CD14-positive monocyte (primary cell): ENCODE data around the gene GMEB2. TPM values are rescaled to one million over a fixed set of nuclear protein-coding genes. Genes with fewer than 3 reads are reported as not detected.

Experiments used
- DNase-seq, 3 donors: peaks; one replicate each; pipeline ENCODE4 v3.0.0-alpha.2; 2011 to 2022
- H2AFZ ChIP-seq: 2 replicates; pipeline ENCODE4 v1.6.0; 2012; ENCODE audit warnings: mild to moderate bottlenecking, low read depth, low read length, inconsistent platforms; ENCODE audit not compliant: insufficient read depth, poor library complexity, severe bottlenecking
- H3K27ac ChIP-seq, 2 donors: 1 replicate in 1 of 2; 2 replicates in 1 of 2; pipeline ENCODE4 v1.5.1; 2012 to 2013; ENCODE audit warnings: low read length in 2 of 2, control low read depth in 1 of 2, inconsistent platforms in 1 of 2, low read depth in 1 of 2, mild to moderate bottlenecking in 1 of 2
- H3K27me3 ChIP-seq, 2 donors: one replicate each; pipeline versions ENCODE4 v1.6.0 to v1.6.1; 2011 to 2013; ENCODE audit warnings: low read length in 2 of 2; ENCODE audit not compliant: control insufficient read depth in 2 of 2, insufficient read depth in 2 of 2
- H3K36me3 ChIP-seq, 2 donors: replicated peaks in 1 of 2; 1 replicate in 1 of 2; 2 replicates in 1 of 2; pipeline versions ENCODE4 v1.5.1 to v1.6.1; 2012 to 2013; ENCODE audit warnings: low read length in 2 of 2, control low read depth in 1 of 2, inconsistent platforms in 1 of 2, mild to moderate bottlenecking in 1 of 2; ENCODE audit not compliant: insufficient read depth in 2 of 2, control insufficient read depth in 1 of 2
- H3K4me1 ChIP-seq, 2 donors: 1 replicate in 1 of 2; 2 replicates in 1 of 2; pipeline versions ENCODE4 v1.5.1 to v1.6.1; 2012 to 2013; ENCODE audit warnings: low read length in 2 of 2, control low read depth in 1 of 2, inconsistent platforms in 1 of 2, mild to moderate bottlenecking in 1 of 2, moderate library complexity in 1 of 2; ENCODE audit not compliant: insufficient read depth in 2 of 2, control insufficient read depth in 1 of 2
- H3K4me2 ChIP-seq: replicated peaks from 2 replicates; pipeline ENCODE3; 2012; ENCODE audit warnings: low read length, moderate library complexity, mild to moderate bottlenecking; ENCODE audit not compliant: poor library complexity, severe bottlenecking; ENCODE audit errors: extremely low read depth
- H3K4me3 ChIP-seq, 3 experiments: fragments of 200-600 bp in 1 of 3; sonication (generic) in 1 of 3; replicated peaks in 1 of 3; 1 replicate in 2 of 3; 2 replicates in 1 of 3; pipeline ENCODE4 v1.5.1; 2011 to 2013; ENCODE audit warnings: low read length in 3 of 3, mild to moderate bottlenecking in 3 of 3, control low read depth in 2 of 3, low read depth in 2 of 3, inconsistent platforms in 1 of 3, moderate library complexity in 1 of 3
- H3K79me2 ChIP-seq: 2 replicates; pipeline ENCODE4 v1.6.0; 2012; ENCODE audit warnings: mild to moderate bottlenecking, control low read depth, inconsistent platforms, low read length, moderate library complexity; ENCODE audit not compliant: insufficient read depth
- H3K9ac ChIP-seq: 2 replicates; pipeline ENCODE4 v1.6.0; 2017; ENCODE audit warnings: low read length, mild to moderate bottlenecking; ENCODE audit not compliant: insufficient read depth, poor library complexity, severe bottlenecking
- H3K9me3 ChIP-seq, 2 donors: replicated peaks in 1 of 2; 1 replicate in 1 of 2; 2 replicates in 1 of 2; pipeline versions ENCODE4 v1.5.1 to v1.6.1; 2012 to 2013; ENCODE audit warnings: low read length in 2 of 2, control low read depth in 1 of 2; ENCODE audit not compliant: control insufficient read depth in 1 of 2, insufficient read depth in 1 of 2
- H4K20me1 ChIP-seq: 2 replicates; pipeline ENCODE4 v1.6.0; 2012; ENCODE audit warnings: mild to moderate bottlenecking, low read length, control low read depth, moderate library complexity; ENCODE audit not compliant: insufficient read depth
- H3K27ac Mint-ChIP-seq, 7 donors: one replicate each; pipeline ENCODE4 v1.8.0; 2020; ENCODE audit warnings: mild to moderate bottlenecking in 7 of 7, mixed read lengths in 7 of 7, moderate library complexity in 6 of 7, inconsistent platforms in 2 of 7
- H3K27me3 Mint-ChIP-seq, 3 donors: one replicate each; pipeline ENCODE4 v1.8.0; 2021 to 2022; ENCODE audit warnings: low read depth in 3 of 3, mild to moderate bottlenecking in 3 of 3, mixed read lengths in 3 of 3, moderate library complexity in 3 of 3, inconsistent platforms in 1 of 3
- H3K36me3 Mint-ChIP-seq, 2 donors: one replicate each; pipeline ENCODE4 v1.8.0; 2020; ENCODE audit warnings: mixed read lengths in 2 of 2, inconsistent platforms in 1 of 2, mild to moderate bottlenecking in 1 of 2
- H3K4me1 Mint-ChIP-seq: one replicate; pipeline ENCODE4 v1.8.0; 2020; ENCODE audit warnings: mild to moderate bottlenecking, mixed read lengths
- H3K4me3 Mint-ChIP-seq, 2 donors: one replicate each; pipeline ENCODE4 v1.8.0; 2020; ENCODE audit warnings: mild to moderate bottlenecking in 2 of 2, mixed read lengths in 2 of 2, moderate library complexity in 1 of 2
- H3K9me3 Mint-ChIP-seq, 7 donors: one replicate each; pipeline ENCODE4 v1.8.0; 2020 to 2022; ENCODE audit warnings: mixed read lengths in 7 of 7, mild to moderate bottlenecking in 6 of 7, moderate library complexity in 6 of 7, inconsistent platforms in 2 of 7
- WGBS: methylation state at CpG from one replicate; pipeline ENCODE4 v1.1.5; 2013; ENCODE audit warnings: missing lambda C conversion rate; ENCODE audit not compliant: insufficient coverage; 5-methylcytosine and 5-hydroxymethylcytosine counted together
- intact Hi-C, 2 donors: fragments of 100-400 bp; cut with micrococcal nuclease; formaldehyde crosslinking; loops; one replicate each; pipeline versions ENCODE4 v1.15.0 to v1.15.1; 2023
- polyA plus RNA-seq, 3 donors: library from polyadenylated mRNA; depleted of rRNA in 1 of 3; unstranded in 2 of 3; stranded (reverse) in 1 of 3; fragments of 300-500 nt in 2 of 3; fragments of >200 nt in 1 of 3; fragmentation: Illumina TruSeq in 2 of 3; gene quantifications; 1 replicate in 2 of 3; 2 replicates in 1 of 3; pipeline ENCODE4 v1.2.3, GENCODE V29; 2012 to 2021
- TF ChIP-seq, protein P1 (sequence below): fragments of 200-600 bp; IDR thresholded peaks from one replicate; pipeline ENCODE4 v1.8.0; 2022; ENCODE audit warnings: antibody characterized with exemption, mild to moderate bottlenecking

Gene GMEB2
- polyA plus RNA-seq, 3 donors = 2.7 to 11.7 (median 3.8) TPM

DNA sequence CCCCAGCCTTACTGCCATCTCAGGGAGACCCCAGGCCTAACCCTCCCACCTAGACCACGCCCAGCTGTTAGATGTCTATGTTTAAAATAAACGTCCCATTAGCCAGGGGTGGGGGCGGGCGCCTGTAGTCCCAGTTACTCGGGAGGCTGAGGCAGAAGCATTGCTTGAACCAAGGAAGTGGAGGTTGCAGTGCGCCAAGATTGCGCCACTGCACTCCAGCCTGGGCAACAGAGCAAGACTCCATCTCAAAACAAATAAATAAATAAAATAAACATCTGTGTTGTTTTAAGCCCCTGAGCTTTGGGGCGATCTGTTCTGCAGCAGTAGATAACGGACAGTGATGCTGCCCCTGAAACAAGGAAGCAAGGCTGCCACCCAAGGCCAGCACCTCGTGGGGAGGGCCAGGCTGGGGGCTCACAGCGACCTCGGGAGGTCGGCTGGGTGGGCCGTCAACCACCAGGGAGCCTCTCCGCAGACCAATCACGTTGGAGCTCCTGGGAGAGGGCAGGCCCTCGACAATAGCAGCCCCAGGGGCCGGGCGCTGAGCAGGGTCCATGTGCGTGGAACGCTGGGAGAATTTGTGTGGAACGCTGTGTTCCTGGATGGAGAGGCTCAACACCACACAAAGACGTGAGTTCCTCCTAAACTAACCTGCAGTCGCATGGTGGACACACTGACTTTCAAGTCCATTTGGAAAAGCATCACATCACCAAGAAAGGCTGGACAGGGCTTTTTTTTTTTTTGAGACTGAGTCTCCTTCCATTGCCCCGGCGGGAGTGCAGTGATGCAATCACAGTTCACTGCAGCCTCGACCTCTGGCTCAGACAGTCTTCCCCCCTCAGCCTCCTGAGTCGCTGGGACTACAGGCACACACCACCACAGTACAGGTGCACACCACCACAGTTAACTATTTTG lies 51.8 kb downstream of the GMEB2 start:
- Histone ChIP-seq H3K4me1 (peaks cover 22 to 32% of the 10 kb centered on the region in 2 donors), H3K4me2 (peak overlapping the region; percentile 75), H3K4me3 (peak overlapping the region in 1 of 3 experiments; percentile 93), H3K9ac (peak overlapping the region; percentile 62), H3K9me3 (no peaks in the 10 kb centered on the region), H3K79me2 (peaks cover 7% of the 10 kb centered on the region), H3K36me3 (peaks cover 7 to 13% of the 10 kb centered on the region in 2 donors), H3K27me3 (peaks cover 0 to 59% of the 10 kb centered on the region in 2 donors), H3K27ac (no peak overlapping the region), H4K20me1 (peaks cover 30% of the 10 kb centered on the region), H2AFZ (peak overlapping the region; percentile 87)
- DNase-seq = no peak
- H3K9me3 Mint-ChIP-seq = peaks cover 0 to 7% (median 0%) of the 10 kb centered on the region in 7 donors
- peaks cover 38 to 78% (median 45%) of the 10 kb centered on the region in 3 donors for H3K27me3 Mint-ChIP-seq
- peak overlapping the region in 2 of 7 donors; percentile 41 to 81 for H3K27ac Mint-ChIP-seq
- H3K4me3 Mint-ChIP-seq = peak overlapping the region; percentile 53 to 76
- TF ChIP-seq, protein P1, sequence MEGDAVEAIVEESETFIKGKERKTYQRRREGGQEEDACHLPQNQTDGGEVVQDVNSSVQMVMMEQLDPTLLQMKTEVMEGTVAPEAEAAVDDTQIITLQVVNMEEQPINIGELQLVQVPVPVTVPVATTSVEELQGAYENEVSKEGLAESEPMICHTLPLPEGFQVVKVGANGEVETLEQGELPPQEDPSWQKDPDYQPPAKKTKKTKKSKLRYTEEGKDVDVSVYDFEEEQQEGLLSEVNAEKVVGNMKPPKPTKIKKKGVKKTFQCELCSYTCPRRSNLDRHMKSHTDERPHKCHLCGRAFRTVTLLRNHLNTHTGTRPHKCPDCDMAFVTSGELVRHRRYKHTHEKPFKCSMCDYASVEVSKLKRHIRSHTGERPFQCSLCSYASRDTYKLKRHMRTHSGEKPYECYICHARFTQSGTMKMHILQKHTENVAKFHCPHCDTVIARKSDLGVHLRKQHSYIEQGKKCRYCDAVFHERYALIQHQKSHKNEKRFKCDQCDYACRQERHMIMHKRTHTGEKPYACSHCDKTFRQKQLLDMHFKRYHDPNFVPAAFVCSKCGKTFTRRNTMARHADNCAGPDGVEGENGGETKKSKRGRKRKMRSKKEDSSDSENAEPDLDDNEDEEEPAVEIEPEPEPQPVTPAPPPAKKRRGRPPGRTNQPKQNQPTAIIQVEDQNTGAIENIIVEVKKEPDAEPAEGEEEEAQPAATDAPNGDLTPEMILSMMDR = no peak
- H3K36me3 Mint-ChIP-seq = peaks cover 5 to 6% of the 10 kb centered on the region in 2 donors
- intact Hi-C loops = loop anchor here (5.0 kb wide), 3 partner anchors 37 to 162 kb away; partner anchors contain the start of genes LIME1 (in 1 of the 2), PTK6 (in 1 of the 2) and SLC2A4RG (in 1 of the 2)
- H3K4me1 Mint-ChIP-seq = peaks cover 14% of the 10 kb centered on the region
- 76% methylated on average over 18 of the region's 28 CpGs for WGBS

DNA sequence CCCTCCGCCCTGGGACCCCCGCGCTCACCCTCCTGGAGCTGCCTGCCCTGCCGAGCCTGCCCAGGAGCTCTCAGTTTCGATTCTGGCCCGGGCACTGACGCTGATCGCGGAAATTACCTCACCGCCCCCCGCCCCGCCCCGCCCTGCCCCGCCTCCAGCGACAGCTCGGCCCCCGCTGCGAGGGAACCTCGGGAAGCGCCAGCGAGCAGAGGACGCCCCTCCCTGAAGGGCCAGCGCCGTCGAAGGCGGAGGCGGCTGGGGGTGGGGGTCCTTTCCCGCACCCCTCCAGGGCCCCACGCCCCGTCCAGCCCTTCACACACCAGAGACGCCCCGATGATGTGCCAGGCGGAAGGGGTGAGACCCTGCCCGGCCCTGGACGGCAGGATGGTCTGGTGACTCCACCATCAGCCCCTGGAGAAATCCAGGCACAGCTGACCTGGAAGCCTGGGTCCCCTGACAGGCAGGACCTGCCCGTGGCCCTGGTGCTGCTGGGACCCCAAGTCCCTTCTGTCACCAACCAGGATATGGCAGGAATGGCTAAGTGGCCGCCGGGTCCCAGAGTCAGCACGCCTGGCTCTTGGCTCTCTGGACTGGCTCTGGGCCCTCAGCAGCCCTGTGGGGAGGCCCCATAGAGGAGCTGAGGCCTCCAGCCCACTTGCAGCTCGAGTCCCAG lies 52.6 kb downstream of the GMEB2 start, which contains the start of gene HELZ2:
Gene HELZ2, minus strand, starts transcription at position 84 of the 673 bp plus-strand sequence. CDS start 1,854 bp downstream, outside the sequence.
- H3K27ac ChIP-seq = peak within 1 kb of the TSS; percentile 31 to 80
- peaks cover 7% of the 10 kb centered on the region for H3K79me2 ChIP-seq
- H3K36me3 Mint-ChIP-seq = peaks cover 7 to 9% of the 10 kb centered on the region in 2 donors
- peaks cover 26 to 38% of the 10 kb centered on the region in 2 donors for H3K4me1 ChIP-seq
- H3K27ac Mint-ChIP-seq = peak within 1 kb of the TSS; percentile 85 to 94 (median 87)
- H3K4me3 ChIP-seq = peak within 1 kb of the TSS; percentile 76 to 93 (median 92)
- peak within 1 kb of the TSS; percentile 87 for H2AFZ ChIP-seq
- H3K4me2 ChIP-seq = peak within 1 kb of the TSS; percentile 85
- no peaks in the 10 kb centered on the region for H3K9me3 ChIP-seq
- H3K27me3 ChIP-seq = peaks cover 0 to 59% of the 10 kb centered on the region in 2 donors
- WGBS = 10% methylated on average over 21 of the region's 40 CpGs
- H3K4me3 Mint-ChIP-seq = peak within 1 kb of the TSS; percentile 88 to 92
- TF ChIP-seq, protein P1 = no peak
- H3K9me3 Mint-ChIP-seq = peaks cover 0 to 12% (median 0%) of the 10 kb centered on the region in 7 donors
- DNase-seq = peak; percentile 63 to 77 (median 69)
- H4K20me1 ChIP-seq = peaks cover 38% of the 10 kb centered on the region
- H3K27me3 Mint-ChIP-seq = peaks cover 35 to 79% (median 48%) of the 10 kb centered on the region in 3 donors
- H3K9ac ChIP-seq = peak within 1 kb of the TSS; percentile 69
- H3K36me3 ChIP-seq = peaks cover 7 to 13% of the 10 kb centered on the region in 2 donors
- H3K4me1 Mint-ChIP-seq = peaks cover 17% of the 10 kb centered on the region
- intact Hi-C loops = loop anchor here in 1 of 2 donors (5.0 kb wide), 1 partner anchor 163 kb away; the partner anchor contains the start of genes LIME1 and SLC2A4RG
